A549 (cell line): ENCODE measurements around the gene KCNH8.

Experiments used
- HMGXB4 ChIP-seq: fragments of 250-450 bp; sonication (Bioruptor Pico); IDR thresholded peaks from 2 replicates; pipeline ENCODE4 v1.5.0; 2021; ENCODE audit warnings: mild to moderate bottlenecking, moderate library complexity, borderline replicate concordance
- NPAS2 ChIP-seq: fragments of 250-450 bp; sonication (Bioruptor Pico); IDR thresholded peaks from 2 replicates; pipeline ENCODE4 v1.8.0; 2022; ENCODE audit warnings: mild to moderate bottlenecking, moderate library complexity, borderline replicate concordance
- POLR2A ChIP-seq: IDR thresholded peaks from 2 replicates; pipeline ENCODE4 v1.6.1; 2012; ENCODE audit warnings: mild to moderate bottlenecking, low read length
- ZFP36 ChIP-seq: fragments of 450-650 bp; IDR thresholded peaks from 2 replicates; pipeline ENCODE4 v1.6.1; 2014; ENCODE audit warnings: borderline replicate concordance; ENCODE audit not compliant: partially characterized antibody
- TF ChIP-seq, protein P1 (sequence below): fragments of >200 bp; sonication (Bioruptor Twin); formaldehyde crosslinking; IDR thresholded peaks from 3 replicates; pipeline ENCODE4 v1.5.1; 2016
- TF ChIP-seq, protein P2 (sequence below): fragments of 150-350 bp; IDR thresholded peaks from 2 replicates; pipeline ENCODE4 v1.6.1; 2014; ENCODE audit warnings: low read depth, mild to moderate bottlenecking, low read length

GRCh38 chr3:19248767-19249166 lies 100.5 kb downstream of the KCNH8 start:
- TF ChIP-seq, protein P1, sequence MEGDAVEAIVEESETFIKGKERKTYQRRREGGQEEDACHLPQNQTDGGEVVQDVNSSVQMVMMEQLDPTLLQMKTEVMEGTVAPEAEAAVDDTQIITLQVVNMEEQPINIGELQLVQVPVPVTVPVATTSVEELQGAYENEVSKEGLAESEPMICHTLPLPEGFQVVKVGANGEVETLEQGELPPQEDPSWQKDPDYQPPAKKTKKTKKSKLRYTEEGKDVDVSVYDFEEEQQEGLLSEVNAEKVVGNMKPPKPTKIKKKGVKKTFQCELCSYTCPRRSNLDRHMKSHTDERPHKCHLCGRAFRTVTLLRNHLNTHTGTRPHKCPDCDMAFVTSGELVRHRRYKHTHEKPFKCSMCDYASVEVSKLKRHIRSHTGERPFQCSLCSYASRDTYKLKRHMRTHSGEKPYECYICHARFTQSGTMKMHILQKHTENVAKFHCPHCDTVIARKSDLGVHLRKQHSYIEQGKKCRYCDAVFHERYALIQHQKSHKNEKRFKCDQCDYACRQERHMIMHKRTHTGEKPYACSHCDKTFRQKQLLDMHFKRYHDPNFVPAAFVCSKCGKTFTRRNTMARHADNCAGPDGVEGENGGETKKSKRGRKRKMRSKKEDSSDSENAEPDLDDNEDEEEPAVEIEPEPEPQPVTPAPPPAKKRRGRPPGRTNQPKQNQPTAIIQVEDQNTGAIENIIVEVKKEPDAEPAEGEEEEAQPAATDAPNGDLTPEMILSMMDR: no peak
- no peak for TF ChIP-seq ZFP36
- no peak for TF ChIP-seq HMGXB4 (CRISPR knock-in tag)
- TF ChIP-seq NPAS2 (CRISPR knock-in tag): no peak
- TF ChIP-seq, protein P2, sequence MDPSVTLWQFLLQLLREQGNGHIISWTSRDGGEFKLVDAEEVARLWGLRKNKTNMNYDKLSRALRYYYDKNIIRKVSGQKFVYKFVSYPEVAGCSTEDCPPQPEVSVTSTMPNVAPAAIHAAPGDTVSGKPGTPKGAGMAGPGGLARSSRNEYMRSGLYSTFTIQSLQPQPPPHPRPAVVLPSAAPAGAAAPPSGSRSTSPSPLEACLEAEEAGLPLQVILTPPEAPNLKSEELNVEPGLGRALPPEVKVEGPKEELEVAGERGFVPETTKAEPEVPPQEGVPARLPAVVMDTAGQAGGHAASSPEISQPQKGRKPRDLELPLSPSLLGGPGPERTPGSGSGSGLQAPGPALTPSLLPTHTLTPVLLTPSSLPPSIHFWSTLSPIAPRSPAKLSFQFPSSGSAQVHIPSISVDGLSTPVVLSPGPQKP: no peak
- no peak for TF ChIP-seq POLR2A
